ENCODE results near the gene RACGAP1.

Gene RACGAP1

DNA sequence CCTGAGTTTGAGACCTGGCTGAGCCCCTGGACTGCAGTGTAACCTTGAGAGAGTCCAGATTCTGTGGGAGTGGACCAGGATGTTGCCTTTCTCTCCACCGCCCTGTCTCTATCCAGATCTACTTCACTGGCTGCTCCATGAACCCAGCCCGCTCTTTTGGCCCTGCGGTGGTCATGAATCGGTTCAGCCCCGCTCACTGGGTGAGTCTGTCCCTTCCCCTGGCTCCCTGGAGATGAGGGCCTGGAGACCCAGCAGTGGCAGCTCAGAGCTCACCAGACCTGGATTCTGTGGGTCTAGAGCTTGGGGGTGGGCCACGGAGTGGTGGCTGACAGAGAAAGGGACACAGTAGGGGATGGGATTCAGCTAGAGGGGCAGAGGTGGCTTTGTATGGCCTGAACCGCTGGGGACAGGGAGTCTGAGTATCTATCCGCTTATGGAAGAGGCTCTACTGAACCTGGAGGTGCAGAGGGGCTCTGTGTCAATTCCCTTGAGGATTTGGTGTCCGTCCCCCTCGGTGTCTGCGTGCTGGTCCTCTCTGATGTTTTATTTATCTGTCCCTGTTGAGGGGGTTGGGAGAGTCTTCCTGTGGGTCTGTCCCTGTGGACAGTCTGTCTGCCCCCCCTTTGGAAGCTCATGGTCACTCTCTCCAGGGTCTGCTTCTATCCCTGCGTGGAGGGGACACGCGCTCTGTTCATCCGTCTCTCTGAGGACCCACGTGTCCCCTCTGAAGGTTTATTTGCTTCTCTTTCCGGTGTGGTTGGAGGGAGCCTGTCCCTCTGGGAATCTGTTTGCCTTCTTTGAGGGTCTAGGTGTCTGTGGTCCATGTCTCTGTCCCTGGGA is 61.1 kb downstream of the RACGAP1 start:
- Histone ChIP-seq H3K4me3 (ENCODE audit: low read length) (no peak overlapping the region), H3K27me3 (replicated peaks; ENCODE audit: control insufficient read depth, insufficient read depth, low read length) (peaks cover 48% of the 10 kb centered on the region), H3K9ac (ENCODE audit: low read length) (no peak overlapping the region), H3K9me3 (ENCODE audit: control insufficient read depth, low read length) (no peaks in the 10 kb centered on the region), H3K36me3 (ENCODE audit: control insufficient read depth, insufficient read depth, low read length, severe bottlenecking) (no peaks in the 10 kb centered on the region), H3K4me1 (ENCODE audit: control insufficient read depth, insufficient read depth, low read length) (peaks cover 4% of the 10 kb centered on the region)
- no peak for DNase-seq (ENCODE audit: low read depth)

DNA sequence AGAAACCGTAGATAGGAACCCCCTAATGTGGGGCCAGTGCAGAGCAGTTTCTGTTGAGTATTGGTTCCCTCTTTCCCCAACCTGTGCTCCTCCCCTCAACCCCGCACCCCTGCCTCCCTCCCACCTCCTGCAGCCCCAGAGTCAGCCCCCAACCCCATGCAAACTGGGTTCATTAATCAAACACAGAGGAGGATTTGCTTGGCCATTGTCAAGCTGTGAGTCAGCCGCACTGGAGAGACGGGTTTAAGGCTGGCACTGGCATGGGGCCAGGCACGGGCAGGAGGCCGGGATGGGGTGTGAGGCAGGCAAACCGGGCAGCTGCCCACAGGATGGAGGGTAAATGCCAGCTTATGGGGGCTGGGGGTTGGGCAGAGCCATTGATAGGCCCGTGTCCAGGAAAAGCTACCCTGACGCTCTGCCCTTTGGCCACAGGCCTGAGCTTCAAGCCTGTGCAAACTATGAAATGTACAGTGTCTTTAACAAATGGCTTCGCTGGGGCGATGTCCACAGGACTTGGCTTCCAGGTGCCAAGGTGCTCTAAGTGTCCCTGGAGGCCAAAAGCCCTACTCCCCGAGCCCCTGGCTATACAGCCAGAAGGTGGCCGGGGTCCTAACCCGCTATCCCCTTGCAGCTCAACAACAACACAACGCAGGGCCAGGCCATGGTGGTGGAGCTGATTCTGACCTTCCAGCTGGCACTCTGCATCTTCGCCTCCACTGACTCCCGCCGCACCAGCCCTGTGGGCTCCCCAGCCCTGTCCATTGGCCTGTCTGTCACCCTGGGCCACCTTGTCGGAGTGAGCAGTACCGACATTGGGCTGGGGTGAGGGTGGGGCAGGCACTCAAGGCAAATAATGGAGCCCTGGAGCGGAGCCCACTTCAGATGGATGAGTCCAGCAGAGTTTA is 62.2 kb downstream of the RACGAP1 start:
- Histone ChIP-seq H3K4me3 (ENCODE audit: low read length) (no peak overlapping the region), H3K9ac (ENCODE audit: low read length) (no peak overlapping the region), H3K27me3 (replicated peaks; ENCODE audit: control insufficient read depth, insufficient read depth, low read length) (peaks cover 45% of the 10 kb centered on the region), H3K9me3 (ENCODE audit: control insufficient read depth, low read length) (no peaks in the 10 kb centered on the region), H3K4me1 (ENCODE audit: control insufficient read depth, insufficient read depth, low read length) (peaks cover 4% of the 10 kb centered on the region), H3K36me3 (ENCODE audit: control insufficient read depth, insufficient read depth, low read length, severe bottlenecking) (no peaks in the 10 kb centered on the region)
- peak; percentile 58 for DNase-seq (ENCODE audit: low read depth)

DNA sequence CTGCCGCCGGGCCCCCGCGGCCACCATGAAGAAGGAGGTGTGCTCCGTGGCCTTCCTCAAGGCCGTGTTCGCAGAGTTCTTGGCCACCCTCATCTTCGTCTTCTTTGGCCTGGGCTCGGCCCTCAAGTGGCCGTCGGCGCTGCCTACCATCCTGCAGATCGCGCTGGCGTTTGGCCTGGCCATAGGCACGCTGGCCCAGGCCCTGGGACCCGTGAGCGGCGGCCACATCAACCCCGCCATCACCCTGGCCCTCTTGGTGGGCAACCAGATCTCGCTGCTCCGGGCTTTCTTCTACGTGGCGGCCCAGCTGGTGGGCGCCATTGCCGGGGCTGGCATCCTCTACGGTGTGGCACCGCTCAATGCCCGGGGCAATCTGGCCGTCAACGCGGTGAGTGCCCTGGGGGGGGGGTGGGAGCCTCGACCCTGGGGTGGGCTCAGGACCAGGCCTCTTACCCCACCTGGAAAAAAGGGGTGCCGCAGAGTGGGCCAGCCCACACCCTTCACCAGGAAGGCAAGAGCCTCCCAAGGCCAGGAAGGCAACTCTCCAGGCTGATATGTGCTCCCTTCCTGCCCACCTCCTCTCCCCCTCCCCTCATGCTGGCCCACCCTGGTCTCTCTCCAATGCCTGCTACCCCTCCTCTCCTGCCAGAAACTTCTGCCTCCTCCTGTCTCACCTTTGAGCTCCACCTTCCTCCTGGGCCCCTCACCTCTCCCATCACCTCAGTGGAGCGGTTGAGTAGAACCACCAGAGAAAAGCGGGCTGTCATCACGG is 63.1 kb downstream of the RACGAP1 start:
- DNase-seq (ENCODE audit: low read depth) = no peak
- Histone ChIP-seq H3K9ac (ENCODE audit: low read length) (no peak overlapping the region), H3K4me1 (ENCODE audit: control insufficient read depth, insufficient read depth, low read length) (peaks cover 1% of the 10 kb centered on the region), H3K9me3 (ENCODE audit: control insufficient read depth, low read length) (no peaks in the 10 kb centered on the region), H3K4me3 (ENCODE audit: low read length) (no peak overlapping the region), H3K27me3 (replicated peaks; ENCODE audit: control insufficient read depth, insufficient read depth, low read length) (peaks cover 49% of the 10 kb centered on the region), H3K36me3 (ENCODE audit: control insufficient read depth, insufficient read depth, low read length, severe bottlenecking) (no peaks in the 10 kb centered on the region)

DNA sequence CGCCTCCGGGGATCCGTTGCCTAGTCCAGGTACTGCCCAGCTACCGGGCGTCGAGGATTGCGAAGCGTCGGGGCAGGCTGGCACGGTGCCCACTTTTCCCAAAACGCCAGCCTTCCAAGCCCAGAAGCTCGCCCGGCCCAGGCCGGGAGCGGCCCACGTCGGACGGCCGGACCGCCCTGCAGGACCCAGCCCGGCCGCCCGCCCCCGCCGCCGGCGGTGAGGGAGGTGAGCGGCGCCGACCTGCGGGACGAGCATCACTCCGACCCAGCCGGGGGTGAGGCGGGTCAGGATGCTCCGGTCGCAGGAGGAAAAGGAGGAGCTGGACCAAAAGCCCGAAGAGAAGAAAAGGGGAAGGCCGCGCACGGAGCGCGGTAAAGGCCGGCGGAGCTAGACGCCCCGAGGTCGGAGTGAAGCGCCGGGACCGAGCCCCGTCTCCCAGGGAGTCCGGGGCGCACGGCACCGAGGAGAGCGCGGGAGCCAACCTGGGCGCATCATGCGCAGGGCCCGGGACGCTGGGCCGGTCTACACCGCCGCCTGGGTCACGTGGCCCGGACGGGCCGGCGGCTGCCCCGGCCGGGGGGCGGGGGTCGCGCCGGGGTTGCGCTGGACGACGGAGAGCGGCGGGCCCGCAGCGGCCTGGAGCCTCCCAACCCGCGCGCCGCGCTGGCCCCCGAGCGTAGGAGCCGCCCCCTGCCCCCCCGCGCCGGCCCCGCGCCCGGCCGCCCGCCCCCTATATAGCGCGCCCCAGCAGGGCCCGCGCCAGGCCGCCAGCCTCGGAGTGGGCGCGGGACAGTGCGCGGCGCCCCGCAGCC is 64.0 kb downstream of the RACGAP1 start, which contains the start of gene AQP5:
Gene AQP5 (plus strand): TSS at position 762 of the 812 bp plus-strand sequence. CDS start 146 bp downstream, outside the sequence.
- no peaks in the 10 kb centered on the region for H3K36me3 ChIP-seq (ENCODE audit: control insufficient read depth, insufficient read depth, low read length, severe bottlenecking)
- DNase-seq (ENCODE audit: low read depth) = peak; percentile 24
- no peak within 1 kb of the TSS for H3K4me3 ChIP-seq (ENCODE audit: low read length)
- peaks cover 56% of the 10 kb centered on the region for H3K27me3 ChIP-seq (replicated peaks; ENCODE audit: control insufficient read depth, insufficient read depth, low read length)
- H3K9me3 ChIP-seq (ENCODE audit: control insufficient read depth, low read length) = no peaks in the 10 kb centered on the region
- no peak within 1 kb of the TSS for H3K9ac ChIP-seq (ENCODE audit: low read length)
- no peaks in the 10 kb centered on the region for H3K4me1 ChIP-seq (ENCODE audit: control insufficient read depth, insufficient read depth, low read length)

DNA sequence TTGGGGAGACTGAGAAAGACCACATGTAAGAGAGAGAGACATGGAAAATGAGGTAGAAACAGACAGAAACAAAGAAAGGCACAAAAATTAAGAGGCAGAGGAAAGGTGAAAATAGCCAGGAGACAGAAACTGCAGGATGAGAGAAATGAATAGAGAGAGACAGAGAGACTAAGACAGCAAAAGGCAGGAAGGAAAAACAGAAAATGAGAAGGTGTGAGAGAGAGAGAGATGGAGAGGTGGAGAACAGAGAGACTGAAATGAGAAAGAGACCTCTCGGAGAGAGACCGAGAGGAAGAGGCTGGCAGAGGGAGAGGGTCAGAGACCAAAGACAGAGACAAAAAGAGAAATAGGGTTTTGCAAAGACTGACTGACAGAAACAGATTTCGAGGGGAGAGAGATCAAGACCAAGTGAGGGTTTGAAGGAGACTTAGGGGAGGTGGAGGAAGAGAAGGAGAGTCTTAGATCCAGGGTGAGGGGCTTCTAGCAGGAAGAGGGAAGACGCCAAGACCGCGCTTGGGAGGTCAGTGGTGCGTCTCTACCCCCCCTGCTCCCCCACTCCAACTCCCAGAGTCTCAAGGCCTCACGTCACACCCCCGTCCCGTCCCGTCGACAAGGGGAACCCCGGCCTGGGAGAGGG is 64.7 kb downstream of the RACGAP1 start:
- Histone ChIP-seq H3K4me3 (ENCODE audit: low read length) (no peak overlapping the region), H3K9me3 (ENCODE audit: control insufficient read depth, low read length) (no peaks in the 10 kb centered on the region), H3K4me1 (ENCODE audit: control insufficient read depth, insufficient read depth, low read length) (no peaks in the 10 kb centered on the region), H3K36me3 (ENCODE audit: control insufficient read depth, insufficient read depth, low read length, severe bottlenecking) (no peaks in the 10 kb centered on the region), H3K9ac (ENCODE audit: low read length) (no peak overlapping the region), H3K27me3 (replicated peaks; ENCODE audit: control insufficient read depth, insufficient read depth, low read length) (peaks cover 64% of the 10 kb centered on the region)
- no peak for DNase-seq (ENCODE audit: low read depth)

DNA sequence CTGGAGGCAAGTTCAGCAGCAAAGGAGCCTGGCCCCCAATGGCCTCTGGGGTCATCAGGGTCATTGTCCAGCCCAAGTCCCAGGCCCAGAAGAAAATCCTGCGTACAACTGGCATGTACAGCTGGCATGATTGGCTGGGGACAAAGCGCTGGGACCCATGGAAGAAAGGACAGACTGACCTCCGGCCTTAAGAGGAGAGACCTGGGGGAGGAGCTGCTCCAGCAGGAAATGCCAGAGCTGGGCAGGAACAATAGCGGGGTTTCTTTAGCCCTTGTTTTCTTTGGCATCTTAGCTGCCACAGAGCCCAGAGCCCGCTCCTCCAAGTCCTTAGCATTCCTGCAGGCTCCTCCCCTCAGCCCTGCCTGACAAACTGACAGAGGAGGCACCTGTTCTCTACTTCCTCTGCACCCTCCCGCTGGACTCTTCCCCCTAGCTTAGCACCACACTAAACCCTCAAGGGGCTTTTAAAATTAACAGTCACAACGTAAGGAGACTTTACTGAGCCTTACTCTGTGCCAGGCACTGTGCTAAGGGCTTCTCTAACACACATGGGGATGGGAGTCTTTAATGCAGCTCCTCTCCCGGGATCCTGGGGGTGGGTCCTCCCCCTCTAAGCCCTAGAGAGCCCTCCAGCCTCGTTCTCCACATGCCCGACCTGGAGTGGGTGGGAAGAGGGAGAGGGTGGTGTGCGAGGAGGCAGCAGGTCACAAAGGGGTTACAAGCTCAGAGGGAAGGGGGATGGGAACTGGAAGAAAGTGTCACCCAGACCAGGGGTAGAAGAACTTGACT is 65.4 kb downstream of the RACGAP1 start:
- Histone ChIP-seq H3K27me3 (replicated peaks; ENCODE audit: control insufficient read depth, insufficient read depth, low read length) (peaks cover 71% of the 10 kb centered on the region), H3K36me3 (ENCODE audit: control insufficient read depth, insufficient read depth, low read length, severe bottlenecking) (no peaks in the 10 kb centered on the region), H3K9ac (ENCODE audit: low read length) (no peak overlapping the region), H3K4me1 (ENCODE audit: control insufficient read depth, insufficient read depth, low read length) (no peaks in the 10 kb centered on the region), H3K4me3 (ENCODE audit: low read length) (no peak overlapping the region), H3K9me3 (ENCODE audit: control insufficient read depth, low read length) (no peaks in the 10 kb centered on the region)
- peak; percentile 23 for DNase-seq (ENCODE audit: low read depth)

DNA sequence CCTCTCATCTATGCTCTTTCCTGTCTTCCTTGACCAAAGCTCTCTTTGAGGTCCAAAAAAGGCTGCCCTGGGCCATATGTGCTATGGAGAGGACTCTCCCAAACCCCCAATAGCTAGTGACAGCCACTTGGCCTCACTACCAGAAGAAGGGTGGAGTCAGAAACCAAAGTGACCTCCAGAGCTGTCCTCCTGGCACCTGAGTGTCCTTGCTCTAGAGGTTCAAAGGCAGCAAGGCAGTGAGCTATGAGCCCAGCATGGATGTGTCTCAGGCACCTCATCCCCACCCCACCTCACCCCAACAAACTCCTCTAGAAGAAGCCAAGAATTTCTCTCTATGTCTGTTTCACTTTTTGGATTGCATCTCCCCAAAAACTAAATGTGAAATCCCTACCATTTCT is 67.7 kb downstream of the RACGAP1 start:
- H3K4me1 ChIP-seq (ENCODE audit: control insufficient read depth, insufficient read depth, low read length) = peaks cover under 1% of the 10 kb centered on the region
- H3K9me3 ChIP-seq (ENCODE audit: control insufficient read depth, low read length) = no peaks in the 10 kb centered on the region
- no peak overlapping the region for H3K4me3 ChIP-seq (ENCODE audit: low read length)
- peaks cover 75% of the 10 kb centered on the region for H3K27me3 ChIP-seq (replicated peaks; ENCODE audit: control insufficient read depth, insufficient read depth, low read length)
- DNase-seq (ENCODE audit: low read depth) = no peak
- no peaks in the 10 kb centered on the region for H3K36me3 ChIP-seq (ENCODE audit: control insufficient read depth, insufficient read depth, low read length, severe bottlenecking)
- H3K9ac ChIP-seq (ENCODE audit: low read length) = no peak overlapping the region

DNA sequence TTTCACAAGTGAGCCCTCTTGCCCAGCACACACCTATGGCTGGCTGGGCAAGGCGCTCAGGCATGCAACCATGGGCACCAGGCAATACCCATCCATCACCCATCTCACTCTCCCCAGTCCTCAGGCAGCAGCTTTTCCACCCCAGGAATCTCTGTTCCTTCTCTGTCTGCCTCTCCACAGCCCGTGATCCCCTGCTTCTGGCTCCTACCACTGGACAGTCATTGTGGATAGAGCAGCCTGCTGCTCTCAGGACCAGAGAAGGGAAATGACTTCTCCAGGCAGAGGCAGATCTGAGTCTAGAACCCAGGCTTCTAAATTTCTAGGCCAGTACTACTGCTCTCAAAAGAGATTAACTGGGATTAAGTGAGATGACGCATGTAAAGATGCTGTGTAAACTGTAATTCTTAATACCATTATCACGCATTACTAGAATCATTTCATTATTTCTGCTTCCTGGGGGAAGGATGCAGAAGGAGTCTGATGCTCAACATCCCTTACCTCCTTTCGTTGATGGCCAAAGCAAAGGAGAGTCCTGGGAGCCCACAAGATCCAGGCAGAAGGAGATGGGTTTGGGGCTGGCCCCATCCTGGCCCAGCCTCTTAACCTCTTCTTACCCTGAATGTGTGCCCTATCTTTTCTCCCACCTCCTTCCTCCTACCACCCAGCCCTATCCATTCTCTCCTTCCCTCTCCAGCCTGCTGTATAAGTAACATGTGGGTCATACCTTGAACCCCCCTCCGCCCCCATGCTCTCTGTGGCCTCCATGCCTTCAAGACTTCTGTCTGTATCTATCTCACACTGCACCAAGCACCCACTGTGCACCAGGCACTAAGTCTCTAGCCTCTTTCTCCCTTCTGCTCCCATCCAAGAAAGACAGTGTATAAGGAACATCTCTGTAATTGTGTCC is 68.4 kb downstream of the RACGAP1 start:
- DNase-seq (ENCODE audit: low read depth) = no peak

More for the DNA sequence above, 68.4 kb downstream of the RACGAP1 start:
- Histone ChIP-seq H3K9me3 (ENCODE audit: control insufficient read depth, low read length) (no peaks in the 10 kb centered on the region), H3K9ac (ENCODE audit: low read length) (no peak overlapping the region), H3K4me3 (ENCODE audit: low read length) (no peak overlapping the region), H3K36me3 (ENCODE audit: control insufficient read depth, insufficient read depth, low read length, severe bottlenecking) (no peaks in the 10 kb centered on the region), H3K4me1 (ENCODE audit: control insufficient read depth, insufficient read depth, low read length) (peaks cover 5% of the 10 kb centered on the region), H3K27me3 (replicated peaks; ENCODE audit: control insufficient read depth, insufficient read depth, low read length) (peaks cover 72% of the 10 kb centered on the region)

All from adipocyte (in vitro differentiated cells).